AG20443 (cell line): ENCODE data around the gene TXNDC12.

ENCODE experiments used
- DNase-seq: peaks from one replicate; pipeline ENCODE4 v3.0.0; 2012; ENCODE audit warnings: low spot score, mixed read lengths

Gene TXNDC12

DNA sequence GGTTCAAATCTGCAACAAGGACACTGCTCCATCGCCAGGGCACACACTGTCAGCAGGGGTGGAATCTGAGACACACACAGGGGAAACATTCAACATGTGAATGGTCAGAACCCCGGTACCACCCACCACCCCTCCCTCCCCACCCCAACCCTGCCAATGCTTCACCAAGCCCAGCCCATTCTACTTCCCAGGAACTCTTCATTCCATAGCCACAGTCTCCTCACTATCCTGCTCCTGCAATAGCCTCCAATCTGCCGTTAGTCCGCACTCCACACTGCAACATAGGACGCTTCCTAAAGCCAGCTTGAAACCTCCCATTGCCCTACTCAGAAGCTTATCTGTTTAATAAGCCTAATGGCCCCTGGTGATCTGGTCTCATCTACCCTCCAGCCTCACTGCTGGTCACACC lies 57.0 kb downstream of the TXNDC12 start:
- peak; percentile 14 for DNase-seq

DNA sequence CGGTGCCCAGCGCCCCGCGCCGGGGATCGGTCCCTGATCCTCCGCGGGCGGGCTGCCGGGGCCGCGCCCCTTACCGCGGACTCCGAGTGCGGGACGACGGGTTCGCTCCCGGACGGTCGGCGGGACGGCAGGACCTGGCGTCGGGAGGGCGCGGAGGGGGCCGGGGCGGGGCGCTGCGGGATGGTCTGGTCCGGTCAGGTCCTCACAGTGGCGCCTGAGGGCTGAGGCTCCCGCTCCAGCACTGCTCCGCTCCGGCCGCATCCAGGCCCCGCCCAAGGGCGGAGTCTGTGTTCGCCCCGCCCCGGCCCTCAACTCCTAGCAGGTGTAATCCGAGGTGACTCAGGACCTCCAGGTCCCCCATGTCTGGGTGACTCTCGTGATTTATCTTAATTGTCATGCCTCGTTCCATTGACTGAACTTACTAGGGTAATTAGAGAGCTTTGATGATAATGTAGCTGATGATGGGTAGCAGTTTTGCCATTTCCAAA lies 64.5 kb downstream of the TXNDC12 start, which contains the start of gene RAB3B:
Gene RAB3B, minus strand, starts transcription at position 223 of the 488 bp plus-strand sequence. CDS start 13,583 bp downstream, outside the sequence.
- peak; percentile 95 for DNase-seq

DNA sequence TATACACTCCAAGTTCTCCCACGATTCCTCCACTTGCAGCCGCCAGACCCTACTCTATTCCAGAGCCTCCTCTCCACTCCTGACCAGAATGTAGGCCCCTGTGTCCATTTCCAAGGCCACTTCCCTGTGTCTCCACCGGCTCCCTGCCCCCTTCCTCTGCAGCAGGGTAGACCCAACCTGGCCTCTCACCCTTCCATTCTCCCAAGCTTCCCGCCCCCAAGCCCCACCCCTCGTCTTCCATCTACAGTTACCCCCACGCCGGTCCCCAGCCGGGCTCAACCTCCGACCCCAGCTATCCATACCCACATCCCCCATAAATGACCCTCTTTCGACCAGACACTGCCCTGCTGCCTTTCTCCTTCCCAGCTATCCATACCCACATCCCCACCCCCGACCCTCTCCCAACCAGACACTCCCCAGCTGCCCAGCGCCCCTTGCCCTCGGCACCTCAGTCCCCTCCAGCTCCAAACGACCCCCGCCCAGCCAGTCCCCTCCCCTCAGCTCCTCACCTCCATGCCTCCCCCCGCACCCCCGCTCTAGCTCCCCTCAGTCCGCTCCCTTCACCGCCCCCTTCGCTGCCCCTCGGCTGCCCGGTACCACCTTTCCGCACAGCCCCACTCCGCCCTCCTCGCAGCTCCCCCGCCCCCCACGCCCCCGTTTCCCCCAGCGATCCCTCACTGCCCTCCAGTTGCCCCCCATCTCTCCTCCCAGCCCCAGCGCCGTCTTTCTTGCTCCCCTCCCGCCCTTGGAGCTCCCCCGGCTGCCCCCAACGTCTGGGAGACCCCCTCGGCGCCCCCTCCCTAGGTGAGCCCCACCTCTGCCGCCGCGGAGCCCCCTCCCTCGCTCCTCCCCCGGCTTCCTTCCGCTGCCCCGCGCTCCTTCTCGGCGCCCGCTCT lies 65.2 kb downstream of the TXNDC12 start:
- DNase-seq = peak; percentile 23

DNA sequence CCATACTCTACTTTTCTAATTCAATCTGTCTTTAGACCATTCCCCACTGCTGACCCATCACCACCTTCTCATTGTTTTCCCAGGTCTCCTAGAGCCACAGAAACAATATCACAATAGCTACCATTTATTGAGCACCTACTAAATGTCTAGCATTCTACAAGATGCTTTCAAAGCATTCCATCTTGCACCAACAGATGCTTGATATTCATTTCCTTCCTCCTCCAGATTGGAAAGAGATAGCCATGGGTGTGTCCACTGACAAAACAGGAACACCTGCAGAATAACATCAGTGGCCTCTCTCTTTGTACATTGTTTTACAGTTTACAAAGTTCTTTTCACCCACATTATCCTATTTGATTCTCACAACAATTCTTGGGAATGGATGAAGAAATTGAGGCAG lies 66.7 kb downstream of the TXNDC12 start:
- DNase-seq = no peak

GRCh38 chr1:51986718-51987117 lies 68.3 kb downstream of the TXNDC12 start:
- no peak for DNase-seq

GRCh38 chr1:51982161-51982560 lies 72.8 kb downstream of the TXNDC12 start:
- no peak for DNase-seq

DNA sequence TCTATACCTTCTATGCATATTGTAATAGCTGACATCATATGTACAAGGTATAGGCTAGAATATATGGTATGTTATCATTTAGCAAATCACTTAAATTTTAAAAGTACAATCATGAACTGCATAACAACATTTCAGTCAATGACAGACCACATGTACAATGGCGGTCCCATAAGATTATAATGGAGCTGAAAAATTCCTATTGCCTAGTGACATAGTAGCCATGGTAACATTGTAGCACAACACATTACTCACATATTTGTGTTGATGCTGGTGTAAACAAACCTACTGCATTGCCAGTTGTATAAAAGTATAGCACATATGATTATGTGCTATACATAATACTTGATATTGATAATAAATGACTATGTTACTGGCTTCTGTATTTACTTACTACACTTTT lies 73.4 kb downstream of the TXNDC12 start:
- no peak for DNase-seq

- DNase-seq = no peak
These were observed 76.9 kb downstream of the TXNDC12 start for GRCh38 chr1:51978099-51978498.

DNA sequence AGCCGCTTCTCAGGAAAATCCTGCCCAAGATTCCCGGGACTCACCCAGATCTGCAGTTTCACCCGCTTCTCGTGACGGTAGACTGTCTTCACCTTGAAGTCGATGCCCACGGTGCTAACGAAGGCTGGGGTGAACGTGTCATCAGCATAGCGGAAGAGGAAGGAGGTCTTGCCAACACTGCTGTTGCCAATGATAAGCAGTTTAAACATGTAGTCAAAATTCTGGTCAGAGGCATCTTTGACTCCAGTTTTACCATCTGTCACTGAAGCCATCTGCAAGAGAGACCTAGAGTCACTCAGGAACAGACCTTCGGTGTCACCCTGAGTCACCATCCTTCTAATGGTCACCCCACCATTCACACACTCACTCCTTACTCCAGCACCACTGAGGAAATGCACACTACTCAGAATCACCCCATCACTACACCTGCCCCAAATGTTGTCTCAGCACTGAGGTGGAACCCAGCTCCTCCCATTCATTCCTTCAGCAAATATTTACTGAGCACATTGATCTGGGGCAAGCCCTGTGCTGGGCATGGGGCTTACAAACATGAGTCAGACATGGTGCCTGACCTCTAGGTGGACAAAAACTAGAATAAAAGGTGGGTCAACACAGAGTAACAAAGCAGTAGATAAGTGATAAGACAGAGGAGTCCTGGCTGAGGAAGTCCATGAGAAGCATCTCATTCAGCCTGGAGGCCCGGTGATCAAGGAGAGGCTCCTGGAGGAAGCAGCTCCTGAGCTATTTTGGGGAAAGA lies 78.0 kb downstream of the TXNDC12 start:
- no peak for DNase-seq

GRCh38 chr1:51973587-51974474 lies 81.2 kb downstream of the TXNDC12 start:
- DNase-seq = no peak
